Cardiac fibroblast (primary cell): ENCODE measurements around the gene RASSF4.

Experiments
- DNase-seq, 2 donors: peaks; one replicate each; pipeline versions ENCODE4 v3.0.0 to v3.0.0-alpha.2; 2010; ENCODE audit warnings: low read depth in 2 of 2
- H3K4me3 ChIP-seq, 2 donors: replicated peaks in 1 of 2; 1 replicate in 1 of 2; 2 replicates in 1 of 2; pipeline ENCODE4 v1.5.1; 2011; ENCODE audit warnings: low read depth in 2 of 2, low read length in 2 of 2, mild to moderate bottlenecking in 2 of 2, moderate library complexity in 1 of 2
- TF ChIP-seq, protein P1 (sequence below): IDR thresholded peaks from one replicate; pipeline ENCODE4 v1.5.1; 2011; ENCODE audit warnings: low read depth, mild to moderate bottlenecking, low read length, inconsistent platforms

The RASSF4 gene

DNA sequence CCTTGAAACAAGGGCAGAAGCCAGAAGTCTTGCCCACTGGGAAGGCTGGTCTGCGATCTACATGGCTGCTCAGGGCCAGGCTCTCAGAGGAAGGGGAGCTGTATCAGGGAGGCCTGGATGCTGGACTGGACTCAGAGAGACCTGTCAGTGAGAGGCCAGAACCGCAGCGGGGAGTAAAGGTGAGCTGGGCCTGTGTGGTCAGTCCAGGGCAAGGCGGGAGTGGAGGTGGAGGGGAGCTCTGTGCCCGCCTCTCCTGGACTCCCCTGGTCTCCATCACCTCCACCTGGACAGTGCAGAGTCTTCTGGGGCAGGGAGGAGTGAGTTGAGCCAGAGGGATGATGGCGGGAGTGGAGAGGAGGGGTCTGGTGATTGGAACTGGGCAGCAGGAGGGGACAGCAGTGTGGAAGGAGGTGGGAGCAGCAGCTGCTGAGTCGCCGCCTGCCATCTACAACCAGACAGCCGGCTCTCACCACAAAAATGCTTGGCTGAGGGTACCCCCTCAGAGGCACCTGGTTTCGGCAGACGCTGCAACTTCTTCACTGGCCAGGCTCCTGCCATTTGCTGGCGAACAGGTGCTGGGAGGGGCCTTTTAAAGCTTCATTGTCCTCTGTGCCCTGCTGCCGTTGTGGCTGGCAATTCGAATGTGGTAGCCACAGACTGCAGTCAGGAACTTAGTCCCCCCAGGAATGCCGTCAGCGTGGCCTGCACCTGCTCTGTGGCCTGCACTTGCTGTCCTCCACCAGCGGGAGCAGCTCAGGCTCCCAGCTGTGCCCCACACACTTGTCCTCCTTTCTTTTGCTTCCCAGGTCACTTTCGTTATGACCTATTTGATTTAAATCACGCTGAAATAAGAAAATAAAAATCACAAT, 3.5 kb downstream of the RASSF4 start:
- H3K4me3 ChIP-seq, result no peak overlapping the region
- TF ChIP-seq, protein P1, sequence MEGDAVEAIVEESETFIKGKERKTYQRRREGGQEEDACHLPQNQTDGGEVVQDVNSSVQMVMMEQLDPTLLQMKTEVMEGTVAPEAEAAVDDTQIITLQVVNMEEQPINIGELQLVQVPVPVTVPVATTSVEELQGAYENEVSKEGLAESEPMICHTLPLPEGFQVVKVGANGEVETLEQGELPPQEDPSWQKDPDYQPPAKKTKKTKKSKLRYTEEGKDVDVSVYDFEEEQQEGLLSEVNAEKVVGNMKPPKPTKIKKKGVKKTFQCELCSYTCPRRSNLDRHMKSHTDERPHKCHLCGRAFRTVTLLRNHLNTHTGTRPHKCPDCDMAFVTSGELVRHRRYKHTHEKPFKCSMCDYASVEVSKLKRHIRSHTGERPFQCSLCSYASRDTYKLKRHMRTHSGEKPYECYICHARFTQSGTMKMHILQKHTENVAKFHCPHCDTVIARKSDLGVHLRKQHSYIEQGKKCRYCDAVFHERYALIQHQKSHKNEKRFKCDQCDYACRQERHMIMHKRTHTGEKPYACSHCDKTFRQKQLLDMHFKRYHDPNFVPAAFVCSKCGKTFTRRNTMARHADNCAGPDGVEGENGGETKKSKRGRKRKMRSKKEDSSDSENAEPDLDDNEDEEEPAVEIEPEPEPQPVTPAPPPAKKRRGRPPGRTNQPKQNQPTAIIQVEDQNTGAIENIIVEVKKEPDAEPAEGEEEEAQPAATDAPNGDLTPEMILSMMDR, result peak; percentile 30
- DNase-seq, result no peak

DNA sequence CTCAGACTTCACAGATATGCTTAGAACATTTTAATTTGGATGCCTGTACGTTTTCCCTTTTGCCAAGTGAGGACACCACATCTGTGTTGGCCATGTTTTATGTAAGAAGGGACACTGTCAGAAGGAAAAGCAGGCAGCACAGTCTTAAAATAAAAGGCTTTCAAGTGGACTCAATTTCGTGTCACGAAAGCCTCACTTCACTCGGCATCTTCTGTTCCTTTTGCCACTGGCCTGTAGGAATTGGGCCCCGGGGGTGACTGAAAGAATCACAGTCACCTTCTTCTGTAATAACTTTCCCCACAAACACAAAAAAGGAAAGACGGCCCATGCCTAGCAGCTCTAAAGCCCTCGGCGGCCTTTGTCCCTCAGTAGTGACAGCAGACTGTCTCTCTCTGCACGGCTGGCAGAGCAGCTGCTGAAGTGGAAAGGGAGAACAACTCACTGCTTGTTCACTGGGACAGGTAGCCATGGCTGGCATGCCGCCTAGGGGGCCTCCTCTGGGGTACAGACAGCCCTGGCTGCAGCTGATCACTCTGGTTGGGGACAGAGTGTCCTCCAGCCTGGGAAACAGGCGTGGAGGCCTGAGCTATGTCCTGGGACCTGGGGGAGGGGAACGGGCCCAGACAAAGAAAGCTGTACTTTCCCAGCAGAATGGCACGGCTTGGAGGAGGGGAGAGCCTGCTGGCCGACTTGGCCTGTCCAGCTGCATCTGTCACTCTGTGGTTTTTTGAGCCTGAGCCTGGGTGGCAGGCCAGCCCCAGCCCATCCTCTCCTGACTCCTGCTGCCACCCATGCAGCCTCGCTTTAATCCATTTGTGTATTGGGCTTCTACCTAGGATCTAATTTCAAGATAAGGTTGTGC, 4.4 kb downstream of the RASSF4 start:
- DNase-seq, result peak; percentile 35 to 47
- H3K4me3 ChIP-seq, result no peak overlapping the region
- TF ChIP-seq, protein P1, result no peak

DNA sequence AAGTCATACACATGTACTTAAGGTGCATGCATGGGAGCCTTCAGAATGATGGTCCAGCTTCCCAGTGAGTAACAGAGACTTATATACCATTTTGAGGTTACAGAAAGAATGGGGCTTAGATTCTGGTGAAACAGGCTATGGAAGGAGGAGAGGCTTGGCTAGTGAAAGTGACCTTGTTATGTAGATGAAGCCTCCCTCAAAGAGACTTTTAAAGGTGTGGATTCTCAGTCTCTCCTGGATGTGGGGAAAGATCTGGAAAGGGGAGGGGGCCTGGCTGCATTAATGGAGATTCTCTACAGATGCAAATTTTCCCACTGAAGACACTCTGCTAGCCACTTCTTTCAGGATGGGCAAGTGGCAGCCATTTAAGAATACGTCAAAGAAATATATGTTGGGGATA, 5.5 kb downstream of the RASSF4 start:
- no peak overlapping the region for H3K4me3 ChIP-seq
- TF ChIP-seq, protein P1, result no peak
- no peak for DNase-seq

GRCh38 chr10:44965651-44966097, 6.1 kb downstream of the RASSF4 start:
- H3K4me3 ChIP-seq, result no peak overlapping the region
- TF ChIP-seq, protein P1, result no peak
- DNase-seq, result no peak

DNA sequence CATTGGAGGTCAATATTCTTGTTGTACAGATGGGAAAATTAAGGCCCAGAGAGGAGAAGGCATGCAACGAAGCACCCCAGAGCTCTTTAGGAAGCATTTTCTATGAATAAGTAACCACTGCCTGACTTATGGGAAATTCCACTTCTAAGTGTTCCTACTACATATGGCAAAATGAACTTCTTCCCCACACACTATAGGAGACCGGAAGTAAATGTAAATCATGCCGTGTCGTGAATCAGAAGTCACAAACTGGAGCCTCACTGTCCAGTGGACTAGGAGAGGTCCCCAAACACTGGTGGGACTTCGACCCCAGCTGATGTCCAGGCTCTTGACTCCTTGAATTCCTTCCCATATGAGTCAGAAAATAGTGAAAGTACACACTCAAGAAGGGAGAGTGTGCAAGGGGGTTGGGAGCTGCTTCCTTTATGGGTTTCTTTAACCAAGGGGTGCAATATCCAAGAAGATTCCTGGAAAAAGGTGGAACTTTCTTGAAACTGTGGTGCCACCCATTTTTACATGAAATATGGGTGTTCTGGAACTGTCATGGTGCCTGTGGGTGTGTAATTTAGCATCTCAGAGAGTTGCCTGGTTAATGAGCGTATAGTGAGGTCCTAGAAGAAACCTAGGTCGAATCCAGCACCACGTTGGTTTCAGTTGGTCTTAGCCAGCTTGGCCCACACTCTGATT, 6.7 kb downstream of the RASSF4 start:
- TF ChIP-seq, protein P1, result no peak
- peak in 1 of 2 donors; percentile 17 for DNase-seq
- no peak overlapping the region for H3K4me3 ChIP-seq

DNA sequence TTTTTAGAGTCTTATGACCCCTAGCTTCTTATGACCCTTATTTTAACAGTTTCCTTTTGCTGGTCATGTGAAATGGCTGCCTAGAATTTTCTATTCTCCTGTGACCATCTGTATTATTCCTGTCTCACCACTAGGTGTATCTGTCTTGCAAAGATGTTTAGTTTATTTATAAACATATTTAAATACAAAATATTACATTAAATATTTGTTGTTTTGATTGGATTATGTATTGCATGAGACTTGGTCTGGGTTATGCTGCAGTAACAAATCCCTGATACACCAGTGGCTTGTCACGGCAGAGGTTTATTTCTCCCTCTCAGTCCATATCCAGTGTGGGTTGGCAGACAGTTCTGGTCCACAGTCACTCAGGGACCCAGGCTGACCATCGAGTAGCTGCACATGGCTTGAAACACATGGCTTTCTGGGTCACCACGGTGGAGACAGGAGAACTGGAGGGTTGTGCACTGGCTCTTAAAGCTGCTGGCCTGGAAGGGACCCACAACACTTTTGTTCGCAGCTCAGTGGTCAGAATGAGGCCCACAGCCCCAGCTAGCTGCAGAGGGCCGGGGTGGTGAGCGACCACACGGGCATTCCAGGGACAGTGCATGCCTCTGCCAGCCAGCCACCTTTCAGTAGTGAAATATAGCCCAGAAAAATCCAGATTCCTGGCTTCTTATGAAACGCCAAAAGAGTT, 7.4 kb downstream of the RASSF4 start:
- H3K4me3 ChIP-seq, result no peak overlapping the region
- TF ChIP-seq, protein P1, result peak; percentile 23
- DNase-seq, result no peak
